ENCODE measurements around the gene ELOB.

DNA sequence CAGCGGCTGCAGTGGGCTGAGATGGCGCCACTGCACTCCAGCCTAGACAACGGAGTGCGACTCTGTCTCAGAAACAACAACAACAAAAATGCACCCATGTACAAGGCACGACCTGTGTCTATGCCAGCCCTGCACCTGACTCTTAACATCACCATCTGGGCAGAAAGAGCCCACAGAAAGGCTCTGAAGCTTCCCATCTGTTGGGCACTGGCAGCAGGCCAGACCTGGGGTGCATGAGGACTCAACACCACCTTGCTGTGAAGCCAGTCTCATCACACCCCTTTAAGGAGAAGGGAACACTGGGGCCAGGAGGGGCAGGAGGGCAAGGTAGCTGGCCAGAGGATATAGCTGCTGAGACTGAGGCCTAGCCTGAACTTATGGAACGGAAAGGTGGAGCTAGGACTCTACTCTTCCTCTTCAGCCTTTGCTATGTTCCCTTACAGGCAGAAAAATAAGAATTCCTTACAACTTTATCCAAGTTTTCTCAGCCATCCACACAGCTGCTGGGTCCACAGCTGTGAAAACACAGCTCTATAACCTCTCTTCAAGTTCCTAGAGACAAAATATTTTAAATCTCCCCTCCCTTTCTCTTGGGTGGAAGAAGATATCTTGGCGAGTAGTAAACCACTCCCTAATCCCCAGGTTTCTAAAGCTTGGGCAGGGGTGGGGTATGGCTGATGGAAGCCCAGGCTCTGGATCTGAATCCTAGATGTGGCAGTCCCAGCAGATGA is 2.8 kb downstream of the ELOB start:
- TF ChIP-seq, protein P1, sequence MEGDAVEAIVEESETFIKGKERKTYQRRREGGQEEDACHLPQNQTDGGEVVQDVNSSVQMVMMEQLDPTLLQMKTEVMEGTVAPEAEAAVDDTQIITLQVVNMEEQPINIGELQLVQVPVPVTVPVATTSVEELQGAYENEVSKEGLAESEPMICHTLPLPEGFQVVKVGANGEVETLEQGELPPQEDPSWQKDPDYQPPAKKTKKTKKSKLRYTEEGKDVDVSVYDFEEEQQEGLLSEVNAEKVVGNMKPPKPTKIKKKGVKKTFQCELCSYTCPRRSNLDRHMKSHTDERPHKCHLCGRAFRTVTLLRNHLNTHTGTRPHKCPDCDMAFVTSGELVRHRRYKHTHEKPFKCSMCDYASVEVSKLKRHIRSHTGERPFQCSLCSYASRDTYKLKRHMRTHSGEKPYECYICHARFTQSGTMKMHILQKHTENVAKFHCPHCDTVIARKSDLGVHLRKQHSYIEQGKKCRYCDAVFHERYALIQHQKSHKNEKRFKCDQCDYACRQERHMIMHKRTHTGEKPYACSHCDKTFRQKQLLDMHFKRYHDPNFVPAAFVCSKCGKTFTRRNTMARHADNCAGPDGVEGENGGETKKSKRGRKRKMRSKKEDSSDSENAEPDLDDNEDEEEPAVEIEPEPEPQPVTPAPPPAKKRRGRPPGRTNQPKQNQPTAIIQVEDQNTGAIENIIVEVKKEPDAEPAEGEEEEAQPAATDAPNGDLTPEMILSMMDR (IDR thresholded peaks at IDR 0.05; ENCODE audit: borderline replicate concordance, extremely low read depth, low read length, poor library complexity, severe bottlenecking): no peak
- no peak for TF ChIP-seq EZH2 (IDR thresholded peaks at IDR 0.05; ENCODE audit: borderline replicate concordance, low read depth, low read length, severe bottlenecking)

Measured in DND-41 (cell line).